HG03354 (cell line): ENCODE results near the gene ZNF580.
A peak's percentile ranks its signal among the peaks of the same experiment; 100 is the strongest.

Experiments
- ATAC-seq: cut with Tn5 transposase; IDR thresholded peaks from one replicate; pipeline ENCODE4 v1.9.1; 2021; ENCODE audit warnings: mild to moderate bottlenecking; ENCODE audit not compliant: unreplicated experiment, poor library complexity, severe bottlenecking

ZNF580 gene

DNA sequence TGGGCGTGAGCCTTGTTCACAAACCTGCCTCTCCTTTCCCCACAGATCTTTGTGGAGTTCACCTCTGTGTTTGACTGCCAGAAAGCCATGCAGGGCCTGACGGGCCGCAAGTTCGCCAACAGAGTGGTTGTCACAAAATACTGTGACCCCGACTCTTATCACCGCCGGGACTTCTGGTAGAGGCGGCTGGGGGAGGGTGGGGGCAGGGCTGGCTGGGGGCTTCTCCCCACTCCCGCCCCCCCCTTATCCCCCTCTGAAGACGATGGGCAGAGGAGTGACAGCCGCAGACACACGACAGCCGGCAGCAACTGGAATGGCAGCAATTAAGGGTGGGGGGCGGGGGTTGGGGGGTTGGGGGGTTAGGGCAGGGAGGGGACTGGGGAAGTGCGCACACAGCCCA is 33.1 kb downstream of the ZNF580 start:
- ATAC-seq: no peak

DNA sequence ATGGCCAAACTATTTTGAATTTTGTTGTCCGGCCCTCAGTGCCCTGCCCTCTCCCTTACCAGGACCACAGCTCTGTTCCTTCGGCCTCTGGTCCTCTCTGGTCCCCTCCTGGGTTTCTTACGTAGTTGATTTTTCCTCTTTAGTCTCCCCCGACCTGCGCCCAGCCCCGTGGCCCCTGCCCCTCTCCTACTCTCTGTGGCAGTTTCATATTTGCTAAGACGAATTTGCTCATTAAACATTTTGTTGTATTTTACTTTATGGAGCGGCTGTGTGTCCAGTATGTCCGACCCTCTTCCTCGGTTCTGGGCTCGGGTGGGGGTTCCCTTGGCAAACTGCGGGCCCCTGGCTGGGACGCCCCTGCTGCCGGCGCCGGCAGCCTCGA is 33.6 kb downstream of the ZNF580 start:
- ATAC-seq: no peak

DNA sequence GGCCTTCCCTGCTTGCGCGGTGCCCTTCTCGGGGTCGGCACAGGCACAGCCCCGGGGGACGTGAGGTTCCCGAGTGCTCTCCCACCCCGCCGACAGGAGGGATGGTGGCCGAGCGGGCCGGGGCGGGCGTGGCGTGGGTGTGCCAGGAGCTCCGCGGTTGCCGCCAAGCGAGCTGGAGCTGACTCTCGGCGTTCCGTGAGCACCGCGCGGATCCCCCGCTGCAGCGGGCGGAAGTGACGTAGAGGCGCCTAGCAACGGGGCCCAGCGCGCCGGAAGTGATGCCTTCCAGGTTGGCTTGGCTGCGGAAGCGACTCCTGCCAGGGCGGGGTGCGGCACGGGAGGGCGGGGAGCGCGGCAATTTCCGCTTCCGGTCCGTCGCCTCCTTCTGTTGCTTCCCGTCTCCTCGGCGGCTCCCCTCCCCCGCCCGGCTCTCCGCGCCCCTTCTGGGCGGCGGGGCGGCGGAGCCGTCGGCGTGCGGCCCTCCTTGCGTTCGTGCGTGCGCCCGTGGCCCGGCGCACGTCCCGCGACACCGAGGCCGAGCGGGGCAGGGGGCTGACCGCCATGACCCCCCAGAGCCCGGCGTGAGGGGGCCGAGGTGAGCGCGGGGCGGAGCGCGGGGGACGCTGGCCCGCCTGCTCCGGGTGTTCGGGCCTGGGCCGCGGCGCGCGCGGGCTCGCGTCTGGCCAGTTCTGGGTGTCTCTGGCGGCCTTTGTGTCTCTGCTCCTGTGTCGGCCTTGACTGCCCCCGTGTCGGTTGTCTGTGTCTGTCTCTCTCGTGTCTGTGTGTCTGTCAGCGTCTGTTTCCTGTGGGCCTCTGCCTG is 34.2 kb downstream of the ZNF580 start, which contains the start of gene EPN1:
Gene EPN1, plus strand, starts transcription at position 386 of the 820 bp plus-strand sequence. CDS start 3,402 bp downstream, outside the sequence.
- peak; percentile 73 for ATAC-seq

DNA sequence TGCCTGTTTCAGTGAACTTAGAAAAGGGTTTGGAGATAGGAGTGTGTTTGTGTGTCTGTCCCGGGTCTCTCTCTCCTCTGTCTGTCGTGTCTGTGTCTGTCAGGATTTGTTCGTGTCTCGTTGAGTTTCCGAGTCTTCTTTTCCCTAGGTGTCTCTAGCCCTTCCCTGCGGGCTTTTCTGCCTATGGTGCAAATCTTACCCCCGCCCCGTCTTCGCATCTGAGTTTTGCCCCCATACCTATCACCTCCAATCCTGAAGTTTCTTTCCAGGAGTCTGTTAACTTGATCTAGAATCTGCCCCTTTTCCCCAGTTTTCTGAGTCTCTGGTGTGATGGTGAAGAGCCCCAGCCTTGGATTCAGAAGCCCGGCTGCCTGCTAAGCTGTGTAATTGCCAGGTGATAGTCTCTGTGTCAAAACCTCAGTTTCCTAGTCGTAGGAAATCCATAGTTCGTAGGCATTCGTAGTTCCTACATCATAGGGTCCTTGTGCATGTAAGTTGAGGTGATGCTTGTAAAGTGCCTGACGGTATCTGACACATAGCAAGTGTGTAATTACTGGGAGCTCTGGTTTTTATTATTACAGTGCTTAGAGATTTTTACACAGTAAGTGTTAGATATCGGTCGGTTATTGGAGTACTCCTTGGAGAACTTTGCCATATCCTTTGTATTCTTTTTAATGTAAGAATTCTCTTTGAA is 35.0 kb downstream of the ZNF580 start:
- ATAC-seq: no peak

DNA sequence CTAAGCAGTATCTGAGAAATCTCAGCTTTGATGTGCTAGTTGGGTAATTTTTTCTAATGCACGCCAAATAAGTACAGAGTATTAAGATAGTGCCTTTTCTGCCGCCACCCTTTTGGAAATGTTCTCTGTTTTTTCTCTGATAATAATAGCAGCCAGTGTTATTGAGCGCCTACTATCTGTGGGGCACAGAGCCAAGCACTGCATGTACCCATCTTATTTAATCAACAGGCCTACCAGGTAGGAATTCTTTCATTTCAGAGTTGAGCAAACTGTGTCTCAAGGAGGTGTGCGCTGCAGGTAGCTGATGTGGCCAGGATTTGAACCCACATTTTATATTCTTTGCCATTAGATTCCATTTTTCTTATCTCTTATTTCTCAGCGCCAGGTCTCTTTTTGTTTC is 35.6 kb downstream of the ZNF580 start:
- no peak for ATAC-seq

- ATAC-seq: no peak
These were observed 36.2 kb downstream of the ZNF580 start for GRCh38 chr19:55676889-55677505.

GRCh38 chr19:55677572-55678028 is 36.8 kb downstream of the ZNF580 start:
- ATAC-seq: no peak

GRCh38 chr19:55678121-55678671 is 37.4 kb downstream of the ZNF580 start:
- ATAC-seq: peak; percentile 73

DNA sequence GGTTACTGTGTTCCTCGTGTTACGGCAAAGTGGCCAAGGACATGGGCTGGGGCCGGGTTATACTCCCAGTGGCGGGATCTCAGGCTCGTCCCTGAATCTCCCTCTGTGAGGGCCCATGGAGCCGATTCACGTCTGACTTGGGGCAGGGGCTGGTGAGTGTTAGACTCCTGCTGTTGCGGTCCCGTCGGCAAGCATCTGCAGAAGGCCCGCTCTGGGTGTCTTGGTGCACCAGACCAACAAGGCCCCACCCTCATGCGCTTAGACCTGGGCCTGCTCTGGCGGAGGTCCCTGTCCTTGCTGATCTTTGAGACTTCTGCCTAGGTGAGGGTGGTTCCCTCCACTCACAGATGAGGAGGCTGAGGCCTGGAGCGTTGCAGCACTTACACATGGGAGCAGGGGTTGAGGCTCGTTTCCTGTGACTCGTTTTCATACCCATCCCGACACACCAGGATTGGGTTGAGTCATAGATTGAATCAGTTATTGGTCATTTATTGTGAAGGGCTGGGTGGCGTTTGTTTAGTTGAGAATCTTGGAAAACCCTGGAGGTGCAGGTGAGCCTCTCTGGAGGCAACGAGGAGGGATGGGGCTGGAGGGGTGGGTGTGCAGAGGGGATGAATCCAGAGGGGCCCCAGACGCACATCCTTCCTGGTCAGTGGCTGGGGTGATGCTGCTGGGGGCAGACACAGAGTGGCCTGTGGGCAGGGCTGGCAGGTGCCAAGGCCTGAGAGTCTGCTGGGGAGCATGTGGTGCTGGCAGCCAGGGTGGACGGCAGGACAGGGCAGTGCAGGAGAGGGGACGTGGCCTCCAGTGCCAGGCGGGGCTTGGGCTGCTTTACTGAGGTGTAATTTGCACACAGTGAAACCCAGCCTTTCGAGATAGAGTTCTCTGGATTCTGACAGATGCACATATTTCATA is 38.8 kb downstream of the ZNF580 start:
- no peak for ATAC-seq

DNA sequence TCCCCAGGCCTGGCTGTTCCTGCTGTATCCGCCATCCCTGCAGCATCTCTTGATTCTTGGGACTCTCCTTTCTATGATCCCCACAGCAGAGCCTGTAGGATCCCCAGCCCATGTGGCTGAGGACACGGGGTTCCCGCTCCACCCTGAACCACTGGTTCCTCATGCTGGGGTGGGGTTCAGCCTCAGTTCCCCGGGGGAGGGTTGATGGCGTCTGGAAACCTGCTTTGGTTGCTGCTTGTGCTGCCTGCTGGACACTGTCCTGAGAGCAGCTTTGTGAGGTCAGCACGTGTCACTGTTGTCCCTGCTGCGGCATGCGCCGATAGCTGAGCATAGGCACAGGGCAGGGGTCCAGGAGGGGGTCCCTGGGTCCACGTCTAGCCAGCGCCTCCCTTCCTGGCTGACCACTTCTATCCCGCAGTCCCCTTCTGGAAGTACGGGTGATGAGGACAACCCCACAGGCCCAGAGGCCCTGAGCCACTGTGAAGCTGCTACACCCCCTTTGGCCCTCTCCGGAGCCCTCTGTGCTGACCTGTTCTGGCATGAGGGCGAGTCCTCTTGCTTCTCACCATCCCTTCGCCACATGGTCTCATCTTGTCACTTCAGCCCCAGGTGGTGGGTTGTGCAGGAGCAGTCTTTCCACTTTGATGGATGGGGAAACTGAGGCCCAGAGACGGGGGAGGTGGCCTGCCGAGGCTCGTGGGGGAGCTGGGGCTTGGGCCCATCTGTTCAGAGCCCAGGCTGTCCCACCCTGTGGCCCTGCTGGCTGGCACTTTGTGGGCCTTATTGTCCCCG is 39.7 kb downstream of the ZNF580 start:
- ATAC-seq: no peak

- no peak for ATAC-seq
These were observed 40.6 kb downstream of the ZNF580 start for GRCh38 chr19:55681131-55682092.

DNA sequence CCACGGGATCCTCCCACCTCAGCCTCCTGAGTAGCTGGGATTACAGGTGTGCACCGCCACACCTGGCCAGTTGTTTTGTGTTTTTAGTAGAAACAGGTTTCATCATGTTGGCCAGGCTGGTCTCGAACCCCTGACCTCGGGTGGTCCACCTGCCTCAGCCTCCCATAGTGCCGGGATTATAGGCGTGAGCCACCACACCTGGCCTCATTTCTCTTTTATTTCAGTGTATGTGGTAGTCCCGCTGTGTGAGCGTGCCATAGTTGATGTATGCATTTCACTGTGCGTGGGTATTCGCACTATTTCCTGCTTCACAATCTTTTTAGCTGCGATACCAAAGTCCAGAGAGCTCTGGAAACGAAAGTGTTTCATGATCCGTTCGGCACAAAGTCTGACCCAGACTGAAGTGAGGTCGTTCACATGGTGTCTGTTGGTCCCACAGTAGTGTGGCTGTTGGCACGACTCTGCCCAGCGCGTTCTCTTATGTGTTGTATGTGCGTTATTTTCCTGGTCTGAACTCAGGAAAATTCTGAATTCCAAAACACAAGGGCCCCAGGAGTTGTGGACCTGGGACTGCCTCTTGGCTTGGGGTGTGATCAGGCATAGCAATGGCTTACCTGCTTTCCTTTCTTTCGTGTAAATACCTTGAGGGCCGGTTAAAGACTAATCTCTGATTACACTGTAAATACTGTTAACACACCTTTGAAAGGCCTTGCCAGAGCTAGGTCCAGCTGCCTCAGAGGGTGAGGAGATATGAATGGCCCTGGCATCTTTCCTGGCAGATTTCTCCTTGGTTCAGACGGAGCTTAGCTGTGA is 42.9 kb downstream of the ZNF580 start:
- no peak for ATAC-seq

- no peak for ATAC-seq
These were observed 44.3 kb downstream of the ZNF580 start for GRCh38 chr19:55684946-55685681.

DNA sequence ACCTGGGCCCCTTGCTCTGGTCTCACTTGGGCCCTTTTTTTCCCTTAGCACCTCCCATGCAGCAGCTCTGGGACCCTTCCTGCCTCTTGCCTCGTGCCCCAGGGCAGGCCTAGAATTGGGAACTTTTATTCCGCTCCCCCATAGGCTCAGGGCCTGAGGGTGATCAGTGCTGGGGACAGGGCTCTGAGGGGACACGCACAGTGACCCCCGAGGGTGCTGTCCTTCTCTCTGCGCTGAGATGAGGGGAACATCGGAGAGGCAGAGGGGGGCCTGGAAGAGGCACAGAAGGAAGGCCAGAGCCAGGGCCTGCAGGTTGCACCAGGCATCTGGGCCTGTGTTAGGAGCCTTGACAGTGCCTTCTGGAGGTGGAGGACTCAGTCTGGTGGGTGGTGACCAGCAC is 45.0 kb downstream of the ZNF580 start:
- ATAC-seq: no peak

DNA sequence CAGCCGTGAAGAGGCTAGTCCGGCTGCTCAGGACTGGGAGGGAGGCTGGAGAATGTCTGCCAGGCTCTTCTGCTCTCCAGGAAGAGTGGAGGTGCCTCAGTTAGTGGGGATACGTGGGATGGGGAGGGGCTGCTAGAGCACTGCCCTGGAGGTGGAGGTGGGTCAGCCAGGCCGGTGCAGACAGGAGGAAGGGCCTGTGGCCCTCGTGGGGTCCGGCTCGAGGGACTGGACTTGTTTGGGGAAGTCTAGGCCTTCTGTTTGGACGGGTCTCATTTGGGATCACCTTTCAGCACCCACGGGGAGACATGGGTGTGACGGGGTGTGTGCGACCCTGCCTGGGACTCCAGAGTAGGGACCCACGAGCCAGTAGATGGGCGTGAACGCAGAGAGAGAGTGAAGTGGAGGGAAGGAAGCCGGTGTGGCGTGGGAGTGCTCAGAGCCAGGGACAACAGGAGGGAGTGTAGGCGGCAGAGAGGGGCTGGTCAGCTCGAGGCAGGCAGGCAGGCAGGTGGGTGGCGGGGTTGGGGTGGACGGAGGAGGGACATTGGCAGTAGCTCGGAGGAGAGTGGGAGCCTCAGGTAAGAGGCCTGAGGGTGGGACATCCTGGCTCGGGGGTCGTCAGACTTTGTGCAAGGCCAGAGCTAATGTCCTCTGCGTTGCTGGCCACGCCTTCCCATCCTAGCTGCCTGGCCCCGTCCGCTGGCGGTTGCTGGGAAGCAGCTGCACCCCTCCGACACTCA is 45.7 kb downstream of the ZNF580 start:
- ATAC-seq: no peak
